OCI-LY3 (cell line): ENCODE measurements around the gene METTL17.

ENCODE experiments used
- EZH2phosphoT487 ChIP-seq: fragments of 200-600 bp; shearing (Covaris generic); IDR thresholded peaks from 2 replicates; pipeline ENCODE4 v1.6.1; 2018; ENCODE audit warnings: antibody characterized with exemption, mixed run types, low read depth
- TF ChIP-seq, protein P1 (sequence below): fragments of 200-600, 300-600 bp; sonication (generic); IDR thresholded peaks from 2 replicates; pipeline ENCODE4 v1.5.1; 2014; ENCODE audit warnings: antibody characterized with exemption, low read length, low read depth

DNA sequence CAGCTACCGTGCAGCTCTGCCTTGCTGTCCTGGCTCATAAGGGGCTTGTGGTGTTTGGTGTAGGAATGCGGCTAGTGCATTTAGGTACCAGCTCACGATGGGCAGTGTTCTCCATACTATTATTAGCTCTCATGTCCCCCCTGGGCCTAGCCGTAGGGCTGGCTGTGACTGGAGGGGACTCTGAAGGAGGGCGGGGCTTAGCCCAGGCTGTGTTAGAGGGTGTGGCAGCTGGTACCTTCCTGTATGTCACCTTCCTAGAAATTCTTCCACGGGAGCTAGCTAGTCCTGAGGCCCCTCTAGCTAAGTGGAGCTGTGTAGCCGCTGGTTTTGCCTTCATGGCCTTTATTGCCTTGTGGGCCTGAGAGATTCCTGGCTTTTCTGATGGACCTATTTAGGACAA lies 11.4 kb downstream of the METTL17 start:
- TF ChIP-seq, protein P1, sequence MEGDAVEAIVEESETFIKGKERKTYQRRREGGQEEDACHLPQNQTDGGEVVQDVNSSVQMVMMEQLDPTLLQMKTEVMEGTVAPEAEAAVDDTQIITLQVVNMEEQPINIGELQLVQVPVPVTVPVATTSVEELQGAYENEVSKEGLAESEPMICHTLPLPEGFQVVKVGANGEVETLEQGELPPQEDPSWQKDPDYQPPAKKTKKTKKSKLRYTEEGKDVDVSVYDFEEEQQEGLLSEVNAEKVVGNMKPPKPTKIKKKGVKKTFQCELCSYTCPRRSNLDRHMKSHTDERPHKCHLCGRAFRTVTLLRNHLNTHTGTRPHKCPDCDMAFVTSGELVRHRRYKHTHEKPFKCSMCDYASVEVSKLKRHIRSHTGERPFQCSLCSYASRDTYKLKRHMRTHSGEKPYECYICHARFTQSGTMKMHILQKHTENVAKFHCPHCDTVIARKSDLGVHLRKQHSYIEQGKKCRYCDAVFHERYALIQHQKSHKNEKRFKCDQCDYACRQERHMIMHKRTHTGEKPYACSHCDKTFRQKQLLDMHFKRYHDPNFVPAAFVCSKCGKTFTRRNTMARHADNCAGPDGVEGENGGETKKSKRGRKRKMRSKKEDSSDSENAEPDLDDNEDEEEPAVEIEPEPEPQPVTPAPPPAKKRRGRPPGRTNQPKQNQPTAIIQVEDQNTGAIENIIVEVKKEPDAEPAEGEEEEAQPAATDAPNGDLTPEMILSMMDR = no peak
- TF ChIP-seq EZH2phosphoT487 = no peak
